AG08395 (cell line): ENCODE results near the gene SNTG2.

Source experiments
- DNase-seq: peaks from one replicate; pipeline ENCODE4 v3.0.0; 2012; ENCODE audit warnings: mixed read lengths, low spot score

Gene SNTG2

DNA sequence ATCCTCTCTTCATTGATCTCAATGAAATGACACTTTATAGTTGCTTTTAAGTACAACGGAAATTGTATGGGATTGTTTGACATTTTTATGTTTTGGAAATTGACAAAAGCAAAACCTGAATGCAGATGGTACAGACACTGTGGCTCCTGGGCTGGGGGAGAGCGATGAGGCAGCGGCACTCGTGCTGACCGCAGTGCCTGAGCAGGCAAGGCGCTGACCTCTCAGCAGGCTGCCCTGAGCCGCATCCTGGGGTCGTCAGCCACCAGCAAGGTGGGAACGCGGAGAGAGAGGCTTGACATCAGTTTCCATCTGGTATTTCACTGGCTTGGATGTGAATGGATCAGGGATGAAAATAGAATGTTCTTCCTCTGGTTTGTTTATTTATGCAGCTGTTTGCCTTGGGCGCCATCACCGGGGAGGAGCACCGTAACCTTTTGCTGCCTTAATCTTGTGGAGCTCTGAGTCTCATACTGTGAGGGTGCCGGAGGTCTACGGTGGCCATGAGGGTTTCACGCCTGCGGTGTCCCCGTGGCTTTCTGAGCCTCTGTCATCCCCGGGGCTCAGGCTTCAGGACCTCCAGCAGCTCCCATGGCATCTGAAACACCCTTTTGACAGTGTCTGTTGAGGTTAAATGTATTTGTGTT is 367.8 kb downstream of the SNTG2 start:
- no peak for DNase-seq

DNA sequence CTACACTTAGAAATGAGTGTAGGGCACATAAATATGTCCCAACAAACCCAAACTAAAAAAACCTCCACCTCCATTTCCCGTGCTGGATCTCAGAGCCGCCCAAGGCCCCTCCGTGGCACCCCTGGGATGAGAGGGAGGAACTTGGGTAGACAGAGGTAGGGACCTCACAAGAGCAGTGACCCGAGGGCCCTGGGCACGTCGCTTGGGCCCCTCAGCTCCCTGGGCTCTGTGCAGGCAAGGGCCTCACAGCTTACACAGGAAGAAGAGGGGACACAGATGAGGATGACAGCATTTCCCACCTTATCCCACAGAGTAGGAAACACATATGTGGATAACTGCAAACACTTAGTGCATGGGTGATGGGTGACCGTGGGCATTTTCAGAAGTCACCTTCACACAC is 368.7 kb downstream of the SNTG2 start:
- DNase-seq = no peak

DNA sequence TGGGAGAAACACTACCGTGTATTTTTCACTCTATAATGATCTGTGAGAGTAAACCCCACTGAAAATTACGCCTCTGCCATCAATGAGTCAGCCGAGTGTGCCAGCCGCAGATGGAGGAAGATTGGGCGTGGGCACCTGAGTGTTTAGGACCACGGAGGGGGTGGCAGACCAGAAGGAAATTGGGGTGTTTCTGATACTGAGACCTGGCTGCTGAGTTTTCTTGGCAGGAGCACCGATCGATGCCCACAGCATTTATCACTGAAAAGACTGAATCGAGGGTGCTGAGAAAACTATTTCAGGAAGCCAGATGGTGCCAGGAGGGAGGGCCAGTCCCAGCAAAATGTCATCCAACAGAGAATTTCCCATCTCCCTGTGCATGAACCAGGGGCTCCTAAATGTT is 370.7 kb downstream of the SNTG2 start:
- DNase-seq = no peak

- DNase-seq = no peak
Measured at GRCh38 chr2:1324884-1325283, 374.2 kb downstream of the SNTG2 start.

DNA sequence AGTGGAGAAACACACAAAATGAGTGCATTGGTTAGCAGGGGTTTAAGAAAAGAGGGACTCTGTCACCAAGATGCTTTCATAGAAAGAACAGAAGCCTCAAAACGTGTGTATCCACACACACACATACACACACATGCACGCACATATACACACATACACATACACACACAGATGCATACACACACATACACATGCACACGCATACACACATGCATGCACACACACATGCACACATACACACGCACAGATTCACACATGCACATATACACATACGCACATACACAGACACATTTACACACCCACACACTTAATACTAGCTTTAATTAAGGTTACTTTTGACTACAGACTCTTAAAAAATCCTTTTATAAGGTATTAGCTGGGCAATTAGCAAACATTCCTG is 378.0 kb downstream of the SNTG2 start:
- DNase-seq = no peak

DNA sequence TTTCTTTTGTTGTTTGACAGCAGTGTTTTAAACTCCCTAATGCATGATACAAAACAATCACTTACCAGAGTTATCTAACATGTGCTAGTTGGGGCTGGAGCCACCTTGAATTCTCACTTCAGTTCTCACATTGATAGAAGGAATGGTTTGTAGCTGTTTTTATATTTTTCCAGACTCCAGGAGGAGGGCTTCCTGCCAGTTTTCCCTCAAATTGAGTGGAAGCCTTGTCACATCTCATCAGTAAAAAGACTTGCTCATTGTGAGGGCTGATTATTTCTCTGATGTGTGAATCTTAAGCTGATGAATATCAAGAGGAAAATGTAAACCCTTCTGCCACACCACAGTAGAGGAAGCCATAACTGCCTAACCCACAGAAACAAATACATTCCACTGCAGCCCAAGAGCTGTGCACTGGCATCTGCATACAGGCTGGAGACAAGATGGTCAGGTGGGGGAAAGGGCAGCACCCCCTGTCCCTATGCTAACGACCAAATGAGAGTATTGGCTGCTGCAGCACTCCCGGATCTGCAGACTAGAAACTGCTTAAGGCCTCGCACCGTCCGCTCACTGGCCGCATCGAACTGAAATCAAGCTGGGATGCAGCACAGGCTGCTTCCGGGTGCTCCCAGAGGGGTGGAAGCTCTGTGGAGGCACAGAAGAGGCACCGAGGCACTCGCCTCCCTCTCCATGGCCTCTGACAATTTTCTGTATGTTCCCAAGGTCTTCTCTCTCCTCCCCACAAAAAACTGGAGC is 388.9 kb downstream of the SNTG2 start:
- no peak for DNase-seq

GRCh38 chr2:1340141-1340512 is 389.5 kb downstream of the SNTG2 start:
- no peak for DNase-seq

DNA sequence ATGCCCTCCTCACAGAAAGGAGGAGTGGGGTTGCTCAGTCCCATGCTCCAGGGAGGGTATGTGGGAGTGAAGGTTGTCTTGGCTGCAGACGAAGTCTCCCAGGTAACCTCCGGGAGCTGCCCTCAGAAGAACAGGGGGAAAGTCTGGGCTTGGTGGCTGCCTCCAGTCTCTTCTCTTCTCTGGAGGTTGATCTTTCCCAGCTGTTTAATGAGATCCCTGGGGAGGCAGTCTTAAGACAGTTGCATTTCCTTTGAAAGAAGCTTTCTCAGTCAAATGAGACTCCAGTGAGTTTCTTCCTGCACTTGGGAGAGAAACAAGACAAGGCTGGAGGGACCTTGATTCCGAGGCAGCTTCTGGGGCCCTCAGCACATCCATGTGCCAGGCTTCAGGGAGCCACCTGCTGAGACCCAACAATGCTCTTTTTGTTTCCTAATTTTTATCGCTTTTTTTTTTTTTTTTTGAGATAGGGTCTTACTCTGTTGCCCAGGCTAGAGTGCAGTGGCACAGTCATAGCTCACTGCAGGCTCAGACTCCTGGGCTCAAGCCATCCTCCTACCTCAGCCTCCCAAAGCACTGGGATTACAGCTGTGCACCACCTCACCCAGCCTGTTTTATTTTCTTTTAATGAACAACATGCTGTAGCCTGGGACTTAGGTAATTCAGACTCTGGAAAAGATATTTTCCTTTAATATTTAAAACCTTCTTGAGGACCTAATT is 390.9 kb downstream of the SNTG2 start:
- DNase-seq = no peak

DNA sequence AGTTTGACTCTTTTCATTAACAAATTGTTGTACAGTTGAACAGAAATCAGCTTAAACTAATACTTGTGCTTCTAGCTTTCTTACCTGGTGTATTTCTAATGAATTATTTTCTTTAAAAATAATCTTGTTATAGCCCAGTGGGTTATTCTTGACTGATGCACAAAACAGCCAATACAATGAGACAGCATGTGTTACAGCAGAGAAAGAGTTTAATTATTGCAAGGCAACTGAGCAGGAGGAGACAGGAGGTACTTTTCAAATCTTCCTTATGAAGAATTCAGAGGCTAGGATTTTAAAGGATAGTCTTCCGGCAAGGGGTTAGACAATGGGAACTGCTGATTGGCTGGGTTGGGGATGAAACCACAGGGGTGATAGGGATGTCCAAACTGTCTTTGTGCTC is 398.1 kb downstream of the SNTG2 start:
- DNase-seq = no peak

- no peak for DNase-seq
Measured at GRCh38 chr2:1350111-1350510, 399.5 kb downstream of the SNTG2 start.

GRCh38 chr2:1353124-1353523 is 402.5 kb downstream of the SNTG2 start:
- DNase-seq = no peak

GRCh38 chr2:1353543-1353942 is 402.9 kb downstream of the SNTG2 start:
- DNase-seq = no peak

DNA sequence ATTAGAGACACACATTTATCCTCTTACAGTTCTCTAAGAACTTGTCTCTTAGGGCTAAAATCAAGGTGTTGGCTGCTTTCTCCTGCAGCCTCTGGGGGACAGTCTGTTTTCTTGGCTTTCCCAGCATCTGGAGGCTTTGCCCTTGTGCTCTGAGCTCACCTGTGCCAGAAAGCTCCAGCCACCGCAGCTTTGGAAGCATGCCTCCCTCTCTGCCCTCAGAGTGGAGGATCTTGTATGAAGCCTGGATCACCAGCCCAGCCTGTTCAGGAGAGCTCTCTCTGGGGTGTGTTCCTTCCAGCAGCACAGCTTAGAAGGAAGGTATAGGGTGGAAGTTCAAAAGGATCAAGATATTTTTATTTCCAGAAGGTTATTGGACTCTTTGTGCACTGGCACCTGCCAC is 409.5 kb downstream of the SNTG2 start:
- no peak for DNase-seq

DNA sequence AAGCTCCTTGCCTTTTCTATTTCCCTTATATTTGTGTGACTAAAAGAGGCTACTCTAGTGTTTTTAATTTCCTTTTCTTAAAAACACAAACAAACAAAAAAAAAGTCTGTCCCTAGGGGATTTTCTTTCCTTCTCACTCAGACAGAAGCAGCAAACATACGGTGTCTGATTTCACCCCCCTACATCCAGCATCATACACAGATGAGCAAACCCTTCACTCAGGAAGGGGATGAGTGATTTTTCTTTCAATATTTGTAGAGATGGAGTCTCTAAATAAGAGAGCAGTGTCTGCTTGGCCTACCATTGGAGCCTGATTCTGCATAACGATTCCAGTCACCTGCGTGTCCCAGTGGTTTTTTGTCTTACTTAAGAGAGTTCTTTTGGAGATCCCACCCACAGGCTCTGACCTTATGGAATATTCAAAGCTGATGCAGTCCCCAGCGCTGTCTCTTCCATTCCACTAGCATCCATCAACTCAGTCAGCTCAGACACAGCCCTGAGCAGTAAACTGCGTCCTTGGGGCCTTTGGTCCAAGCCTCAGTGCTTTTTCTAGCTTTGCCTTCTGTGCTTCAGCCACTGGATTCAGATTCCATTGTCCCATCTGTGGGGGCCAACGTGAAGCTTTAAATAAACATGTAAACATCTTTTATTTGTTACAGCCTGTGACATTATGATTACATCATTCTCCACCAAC is 410.1 kb downstream of the SNTG2 start:
- DNase-seq = no peak

GRCh38 chr2:1363367-1363766 is 412.7 kb downstream of the SNTG2 start:
- no peak for DNase-seq

DNA sequence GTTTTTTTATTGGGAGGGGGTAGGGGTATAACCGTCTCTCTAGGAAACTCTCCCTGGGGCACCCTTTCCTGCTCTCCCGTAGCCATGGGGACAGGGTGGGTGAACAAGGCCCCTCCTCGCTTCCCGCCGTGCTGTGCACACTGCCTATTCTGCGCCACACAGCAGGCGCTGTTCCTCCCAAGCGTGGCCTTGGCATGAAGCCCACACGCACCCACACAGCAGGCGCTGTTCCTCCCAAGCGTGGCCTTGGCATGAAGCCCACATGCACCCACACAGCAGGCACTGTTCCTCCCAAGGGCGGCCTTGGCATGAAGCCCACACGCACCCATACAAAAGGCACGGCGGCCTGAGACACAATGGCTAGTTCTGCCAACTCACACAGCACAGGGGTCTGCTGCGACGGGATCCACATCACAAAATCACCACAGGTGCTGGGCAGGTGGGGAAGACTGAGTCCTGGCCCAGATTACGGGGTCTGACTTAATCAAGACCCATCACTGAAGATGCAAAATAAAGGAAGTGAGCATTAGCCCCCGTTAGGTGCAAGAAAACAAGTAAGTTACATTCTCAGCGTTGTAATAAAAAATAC is 416.0 kb downstream of the SNTG2 start:
- DNase-seq = no peak

DNA sequence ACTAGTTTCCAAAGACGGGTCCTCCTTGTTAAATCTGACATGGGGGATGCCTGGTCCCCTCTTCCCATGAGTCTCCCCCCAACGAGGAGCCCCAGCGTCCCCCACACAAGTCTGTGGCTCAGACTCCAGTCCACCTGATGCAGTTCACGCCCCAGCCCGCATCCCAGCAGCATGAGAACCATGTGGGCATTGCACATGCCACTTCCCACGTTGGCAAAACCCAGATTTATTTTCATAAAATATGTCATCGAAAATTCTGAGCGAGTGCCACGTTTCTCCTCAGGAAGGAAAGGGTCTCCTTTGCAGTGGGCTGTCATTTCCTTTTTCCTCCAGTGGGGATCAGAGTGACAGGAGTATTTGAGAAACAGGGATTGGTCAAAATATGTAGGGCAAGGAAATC is 417.0 kb downstream of the SNTG2 start:
- no peak for DNase-seq

DNA sequence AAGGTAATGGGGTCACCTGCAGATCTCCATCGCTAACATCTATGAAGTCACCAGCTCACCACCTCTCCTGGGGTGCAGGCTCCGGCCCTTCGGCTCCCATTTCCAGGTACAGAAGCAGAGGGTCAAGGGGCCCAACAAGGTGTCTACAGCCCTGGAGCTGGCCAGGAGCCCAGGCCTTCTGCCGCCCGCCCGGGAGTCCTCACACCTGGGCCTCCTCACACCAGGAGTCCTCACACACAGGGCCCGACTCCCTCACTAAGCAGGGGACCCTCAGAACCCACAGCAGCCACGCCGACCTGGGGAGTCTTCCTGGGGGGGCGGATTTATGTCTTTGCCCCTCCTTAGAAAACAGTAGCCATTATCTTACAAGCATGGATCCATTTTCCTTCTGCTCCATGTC is 419.3 kb downstream of the SNTG2 start:
- no peak for DNase-seq

- DNase-seq = no peak
Measured at GRCh38 chr2:1370461-1370860, 419.8 kb downstream of the SNTG2 start.

DNA sequence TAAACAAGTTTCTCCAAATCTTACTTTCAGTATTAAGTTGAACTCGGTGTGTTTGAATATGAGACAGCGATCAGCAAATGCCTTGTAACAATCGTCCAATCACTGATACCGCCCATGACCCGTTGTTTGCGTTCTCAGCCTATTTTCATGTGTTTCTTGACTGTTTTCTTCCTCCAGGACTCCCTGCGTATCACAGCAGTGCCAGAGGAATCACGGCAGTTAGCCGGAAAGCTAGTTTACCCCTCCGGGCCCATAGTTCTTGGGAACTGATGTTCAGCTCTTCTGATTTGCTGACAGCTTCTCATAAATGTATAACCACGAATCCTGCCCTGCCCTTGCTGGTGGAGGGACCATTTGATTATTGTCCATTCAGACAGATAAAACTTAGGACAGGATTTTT is 420.4 kb downstream of the SNTG2 start:
- DNase-seq = no peak

DNA sequence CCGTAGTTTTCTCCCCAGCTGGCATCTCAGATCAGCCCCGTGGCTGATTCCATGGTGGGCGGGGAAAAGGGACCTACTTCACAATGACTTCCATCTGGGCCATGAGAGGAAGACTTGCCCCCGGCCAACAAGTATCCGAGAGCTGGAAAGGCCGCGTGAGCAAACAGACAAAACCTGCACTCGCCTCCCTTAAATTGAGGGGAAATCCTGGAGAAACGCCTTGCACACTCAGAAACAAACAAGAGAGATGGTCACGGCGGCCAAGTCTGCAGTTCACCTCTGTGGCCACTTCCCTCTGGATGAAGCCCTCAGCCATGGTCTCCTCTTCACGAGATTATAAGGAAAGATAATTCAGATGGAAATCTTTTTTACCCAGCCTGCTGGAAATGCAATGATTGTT is 423.2 kb downstream of the SNTG2 start:
- DNase-seq = no peak

DNA sequence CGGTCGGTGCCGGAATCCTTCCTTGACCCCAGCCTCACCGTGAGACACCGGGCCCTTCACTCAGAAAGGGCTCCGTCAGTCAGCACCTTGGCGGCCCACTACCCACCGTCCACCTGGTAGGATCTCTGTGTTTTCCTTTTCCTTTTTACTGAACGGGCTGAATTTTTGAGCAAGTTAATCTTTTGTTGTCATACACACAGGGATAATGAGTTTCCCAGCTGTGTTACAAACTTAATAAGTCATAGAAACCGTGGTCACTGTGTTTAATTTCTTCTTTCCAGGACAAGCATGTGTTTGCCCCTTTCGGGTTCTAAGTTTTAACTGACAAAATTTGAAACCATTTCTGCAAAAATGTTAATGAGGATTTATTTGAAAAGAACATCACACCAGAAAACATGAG is 423.6 kb downstream of the SNTG2 start:
- no peak for DNase-seq
